ENCODE data around the gene C2CD2.

The C2CD2 gene

GRCh38 chr21:41903559-41904351 lies 50.1 kb downstream of the C2CD2 start:
- no peak for DNase-seq

GRCh38 chr21:41902946-41903345 lies 50.9 kb downstream of the C2CD2 start:
- DNase-seq = no peak

GRCh38 chr21:41901782-41902181 lies 52.0 kb downstream of the C2CD2 start:
- DNase-seq = no peak

GRCh38 chr21:41901099-41901498 lies 52.7 kb downstream of the C2CD2 start:
- no peak for DNase-seq

GRCh38 chr21:41900401-41900800 lies 53.4 kb downstream of the C2CD2 start:
- no peak for DNase-seq

GRCh38 chr21:41899426-41900202 lies 54.2 kb downstream of the C2CD2 start:
- DNase-seq = no peak

GRCh38 chr21:41898998-41899397 lies 54.8 kb downstream of the C2CD2 start:
- DNase-seq = no peak

DNA sequence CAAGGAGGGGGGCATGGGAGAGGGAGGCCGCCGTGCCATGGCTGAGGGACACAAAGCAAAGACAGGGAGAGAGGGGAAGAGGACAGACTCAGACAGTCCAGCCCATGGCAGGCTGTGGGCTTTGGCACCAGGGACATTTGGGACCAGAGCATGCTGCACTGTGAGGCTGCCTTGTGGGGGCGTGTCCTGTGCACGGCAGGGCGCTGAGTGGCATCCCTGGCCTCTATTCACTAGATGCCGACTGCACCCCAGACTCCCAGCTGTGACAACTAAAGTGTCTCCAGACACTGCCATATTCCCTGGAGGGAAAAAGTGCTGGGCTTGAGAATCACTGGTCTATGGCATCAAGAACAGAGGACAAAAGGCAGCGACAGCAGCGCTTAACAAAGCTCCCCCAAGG lies 56.1 kb downstream of the C2CD2 start:
- DNase-seq = no peak

DNA sequence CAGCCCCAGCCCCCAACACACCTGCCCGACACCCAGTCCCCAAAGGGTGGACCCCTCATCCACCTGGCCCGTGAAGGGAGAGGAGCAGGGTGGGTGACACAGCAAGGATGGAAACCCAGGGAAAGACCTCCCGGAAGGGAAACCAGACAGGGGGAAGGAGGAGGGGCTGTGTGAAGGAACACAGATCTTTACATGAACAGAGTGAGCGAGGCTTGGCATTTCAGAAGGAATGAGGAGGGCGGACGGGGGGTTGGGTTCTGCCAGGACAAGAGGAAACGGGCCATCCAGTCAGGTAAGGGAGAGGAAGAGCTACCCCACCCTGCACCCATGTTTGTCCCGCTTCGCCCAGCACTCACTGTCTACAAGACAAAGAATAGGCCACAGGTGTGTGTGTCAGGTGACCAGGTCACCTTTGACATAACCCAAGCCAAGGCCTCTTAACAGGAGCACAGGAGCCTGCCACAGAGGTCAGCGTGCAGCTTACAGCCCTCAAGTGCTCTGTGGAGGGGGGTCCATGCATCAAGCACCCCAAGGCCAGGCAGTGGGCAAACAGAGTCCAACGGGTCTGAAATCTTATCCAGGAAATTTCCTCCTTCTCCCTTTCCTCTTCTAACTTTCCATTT lies 56.7 kb downstream of the C2CD2 start:
- DNase-seq = no peak

- DNase-seq = no peak
Observed at GRCh38 chr21:41895643-41896493, 58.0 kb downstream of the C2CD2 start.

DNA sequence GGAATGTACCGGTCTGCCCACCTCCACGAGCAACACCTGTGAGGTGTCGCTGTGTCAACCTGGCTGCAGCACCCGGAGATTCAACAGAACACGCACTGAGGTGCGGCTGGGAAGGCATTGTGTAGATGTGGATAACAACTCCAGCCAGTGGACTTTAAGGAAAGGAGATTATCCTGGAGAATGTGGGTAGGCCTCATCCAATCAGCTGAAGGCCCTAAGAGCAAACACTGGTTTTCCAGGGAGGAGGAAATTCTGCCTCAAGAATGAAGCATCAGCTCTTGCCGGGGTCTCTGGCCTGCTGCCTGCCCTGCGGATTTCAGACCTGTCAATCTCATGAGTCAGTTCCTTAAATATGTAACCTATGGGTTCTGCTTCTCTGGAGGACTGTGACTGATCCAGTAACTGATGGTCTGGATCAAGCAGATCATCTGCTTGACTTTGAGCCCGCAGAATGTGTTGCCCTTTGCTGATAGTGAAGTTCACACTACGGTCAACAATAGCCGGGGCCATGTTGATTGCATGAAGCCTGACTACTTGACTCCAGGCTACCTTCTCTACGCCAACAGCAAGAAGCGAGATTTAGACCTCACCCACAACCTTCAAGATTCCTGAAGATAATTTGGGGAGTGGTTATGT lies 58.8 kb downstream of the C2CD2 start:
- DNase-seq = no peak

DNA sequence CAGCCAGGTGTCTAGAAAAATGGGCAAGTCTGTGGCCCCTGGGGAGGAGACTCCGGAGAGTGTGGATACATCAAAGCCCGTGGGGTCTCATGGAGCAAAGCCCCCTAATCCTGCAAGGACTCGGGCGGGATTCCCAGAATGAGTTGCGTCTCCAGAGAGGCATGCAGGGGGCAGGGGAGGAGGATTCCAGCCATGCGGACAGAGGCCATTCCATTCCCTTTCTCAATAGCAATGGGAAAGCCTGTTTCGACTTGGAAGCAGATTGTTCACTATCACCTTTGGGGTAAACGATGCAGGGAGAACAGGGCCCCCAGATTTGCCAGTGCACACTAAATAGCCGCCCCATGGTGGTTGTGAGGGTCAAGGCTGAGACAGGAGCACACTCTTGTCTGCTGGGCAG lies 59.3 kb downstream of the C2CD2 start:
- no peak for DNase-seq

DNA sequence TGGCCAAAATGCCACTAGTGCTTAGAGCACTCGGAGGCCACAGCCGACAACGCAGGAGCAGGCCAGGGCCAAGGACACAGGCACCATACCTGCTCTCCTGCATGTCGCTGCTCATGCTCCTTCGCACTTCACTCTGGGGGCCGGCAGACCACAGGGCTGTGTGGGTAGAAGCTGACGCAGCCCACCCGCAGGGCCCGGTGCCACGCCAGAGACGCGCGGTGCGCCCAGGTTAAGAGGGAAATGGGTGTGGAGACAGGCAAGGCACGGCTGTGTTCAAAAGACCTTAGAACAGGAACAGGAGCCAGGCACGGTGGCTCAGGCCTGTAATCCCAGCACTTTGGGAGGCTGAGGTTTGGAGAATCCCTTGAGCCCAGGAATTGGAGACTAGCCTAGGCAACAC lies 61.1 kb downstream of the C2CD2 start:
- no peak for DNase-seq

DNA sequence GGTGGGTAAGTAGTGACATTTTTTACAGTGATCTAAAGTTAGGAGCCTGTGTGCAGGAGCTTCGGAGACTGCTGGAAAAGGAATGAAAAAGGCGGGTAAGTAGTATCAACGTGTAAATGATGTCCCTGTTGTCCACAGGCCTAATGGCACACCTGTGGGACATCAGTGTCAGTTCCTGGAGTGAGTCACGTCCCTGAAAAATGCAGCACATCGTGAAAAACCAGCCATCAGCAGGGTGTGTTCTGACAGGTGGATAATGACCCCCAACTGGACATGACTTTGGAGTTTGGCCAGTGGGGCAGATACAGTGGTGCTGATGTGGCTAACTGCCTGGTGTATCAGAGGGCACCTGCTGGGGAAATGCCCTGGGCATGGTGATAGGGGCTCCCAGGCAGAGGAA lies 62.7 kb downstream of the C2CD2 start:
- no peak for DNase-seq

DNA sequence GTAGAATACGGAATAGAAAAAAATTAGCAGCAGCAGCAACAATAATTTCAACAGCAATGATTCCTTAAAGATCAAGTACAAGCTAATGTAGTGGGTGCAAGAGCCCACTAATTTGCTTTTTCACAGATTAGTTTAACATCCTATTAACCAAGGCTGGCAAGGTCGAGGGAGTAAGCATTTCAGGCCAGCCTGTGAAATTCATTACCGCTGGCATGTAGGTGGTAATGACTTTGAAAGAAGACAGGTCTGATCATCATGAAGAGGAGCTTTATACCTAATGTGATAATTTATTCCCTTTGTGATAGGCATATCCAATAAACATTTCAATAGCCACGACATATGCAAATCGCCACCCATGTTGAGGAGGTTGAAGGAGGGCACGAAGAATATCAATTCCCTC lies 63.5 kb downstream of the C2CD2 start:
- DNase-seq = no peak

DNA sequence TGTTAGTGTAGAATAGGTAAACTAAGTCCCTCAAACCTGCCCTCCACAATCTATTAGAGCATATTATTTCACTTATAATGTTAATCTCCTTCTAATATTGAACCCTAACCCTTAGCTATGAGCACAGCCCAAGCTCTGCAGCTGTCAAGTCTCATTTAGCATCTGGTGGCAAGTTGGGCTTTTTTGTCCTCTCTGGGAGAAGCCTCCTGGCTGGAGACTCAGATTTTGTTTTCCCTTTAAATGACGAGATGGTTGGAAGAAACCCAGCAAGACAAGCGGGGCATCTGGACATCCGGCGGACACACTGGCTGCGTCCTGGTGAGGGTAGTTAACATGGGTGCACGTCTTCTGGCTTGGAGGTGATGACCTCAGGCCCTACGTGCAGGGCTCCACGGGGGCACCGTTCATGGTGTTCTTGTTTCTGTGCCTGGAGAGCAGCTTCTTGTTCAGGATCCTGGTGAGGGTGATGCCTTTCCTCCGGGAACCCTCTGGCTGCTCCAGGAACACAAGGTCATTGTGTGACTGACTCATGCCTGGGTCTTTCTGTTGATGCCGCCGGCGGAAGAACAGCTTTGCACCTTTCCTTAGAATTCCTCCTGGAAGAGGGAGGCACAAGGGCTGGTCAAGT lies 65.0 kb downstream of the C2CD2 start:
- DNase-seq = no peak

DNA sequence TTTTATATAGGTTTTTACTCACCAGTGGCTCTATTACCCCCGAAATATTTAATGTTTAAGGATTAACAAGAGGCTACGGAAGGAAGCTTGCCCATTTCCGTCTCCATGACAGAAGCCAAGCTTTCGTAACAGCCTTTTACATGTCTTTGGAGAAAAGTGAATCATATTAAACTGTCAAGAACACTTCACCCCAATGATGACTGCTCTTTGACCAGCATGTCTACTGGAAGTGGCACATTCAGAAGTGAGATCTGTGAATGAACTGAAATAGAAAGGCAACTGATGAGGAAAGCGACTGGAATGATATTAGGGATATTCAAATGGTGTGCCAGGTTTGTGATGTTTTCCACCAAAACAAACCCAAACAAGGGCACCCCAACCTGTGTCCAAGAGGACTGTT lies 66.2 kb downstream of the C2CD2 start:
- no peak for DNase-seq

DNA sequence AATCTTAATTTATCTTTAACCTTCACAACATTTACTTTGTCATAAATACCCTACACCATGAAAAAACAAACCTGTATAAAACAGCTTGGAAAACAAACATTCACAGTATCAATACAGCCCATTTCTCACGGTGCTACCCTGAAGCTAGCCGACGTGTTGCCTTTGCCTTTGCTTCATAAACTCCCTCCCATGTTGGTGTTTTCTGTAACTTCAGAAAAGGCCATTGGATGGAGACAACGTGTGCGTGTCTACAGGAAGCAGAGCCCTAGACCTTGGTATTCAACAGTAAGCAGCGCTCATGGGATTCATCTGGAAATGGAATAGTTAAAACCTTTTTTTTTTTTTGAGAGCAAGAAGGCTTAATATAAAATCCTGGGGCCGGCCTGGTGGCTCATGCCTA lies 67.5 kb downstream of the C2CD2 start:
- no peak for DNase-seq

DNA sequence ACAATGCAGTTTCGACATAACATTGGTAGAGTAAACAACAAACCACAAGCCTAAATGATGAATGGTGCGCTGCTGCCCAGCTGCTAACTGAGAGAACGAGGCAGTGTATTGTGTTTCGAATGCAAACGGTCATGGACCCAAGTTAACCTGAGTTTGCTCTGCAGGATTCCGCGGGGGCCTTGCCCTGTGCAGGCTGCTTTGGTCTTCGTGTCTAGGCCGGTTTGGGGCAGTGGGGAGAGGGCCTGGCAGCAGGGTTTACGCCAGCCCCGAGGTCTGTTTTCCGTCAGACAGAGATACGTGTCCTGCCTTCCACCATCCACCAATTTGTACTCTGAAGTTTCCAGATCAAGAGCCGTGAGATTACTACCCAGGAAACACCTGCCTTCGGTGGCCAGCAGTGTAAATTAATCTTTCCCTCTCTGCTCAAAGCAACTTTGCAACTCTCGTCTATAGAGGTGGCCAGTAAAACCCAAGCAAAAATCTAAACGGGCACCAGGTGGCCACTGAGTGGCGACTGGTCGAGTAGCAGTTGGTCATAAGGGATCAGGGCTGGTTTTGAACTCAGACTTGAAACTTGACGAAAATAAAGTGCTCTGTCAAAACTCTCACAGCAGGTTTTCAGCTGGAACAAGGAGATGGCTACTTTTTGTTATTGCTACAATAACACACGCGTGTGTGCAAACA lies 68.3 kb downstream of the C2CD2 start:
- DNase-seq = no peak

- DNase-seq = no peak
Observed at GRCh38 chr21:41884501-41885030, 69.3 kb downstream of the C2CD2 start.

DNA sequence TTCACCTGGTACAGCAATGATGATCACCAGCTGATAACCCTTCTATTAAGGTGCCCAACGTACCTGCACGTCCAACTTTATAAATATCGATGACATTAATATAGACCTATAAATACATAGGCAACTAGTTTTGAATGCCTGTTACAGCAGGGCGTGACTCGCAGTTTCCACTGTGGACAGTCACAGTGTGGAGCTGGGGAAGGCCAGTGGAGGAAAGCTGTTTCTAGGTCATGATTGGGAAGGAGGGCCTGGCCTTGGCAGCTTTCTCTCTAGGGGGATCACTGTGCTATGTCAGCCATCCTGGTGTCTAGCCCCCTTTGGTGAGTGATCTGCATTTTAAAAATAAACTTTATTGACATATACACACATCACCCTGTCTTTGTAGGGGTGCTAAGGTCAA lies 70.2 kb downstream of the C2CD2 start:
- no peak for DNase-seq

Measured in NCI-H187 treated with DMSO at 0.1 percent for 48 hours (cell line).